NAMALWA (cell line): ENCODE measurements around the gene FSD1.

Experiments used
- DNase-seq: peaks from one replicate; pipeline ENCODE4 v3.0.0-alpha.2; 2015; ENCODE audit warnings: low spot score

Gene FSD1

GRCh38 chr19:4365791-4366665, 61.6 kb downstream of the FSD1 start:
- DNase-seq: no peak

- DNase-seq: no peak
These were observed 62.4 kb downstream of the FSD1 start for GRCh38 chr19:4366666-4367335.

DNA sequence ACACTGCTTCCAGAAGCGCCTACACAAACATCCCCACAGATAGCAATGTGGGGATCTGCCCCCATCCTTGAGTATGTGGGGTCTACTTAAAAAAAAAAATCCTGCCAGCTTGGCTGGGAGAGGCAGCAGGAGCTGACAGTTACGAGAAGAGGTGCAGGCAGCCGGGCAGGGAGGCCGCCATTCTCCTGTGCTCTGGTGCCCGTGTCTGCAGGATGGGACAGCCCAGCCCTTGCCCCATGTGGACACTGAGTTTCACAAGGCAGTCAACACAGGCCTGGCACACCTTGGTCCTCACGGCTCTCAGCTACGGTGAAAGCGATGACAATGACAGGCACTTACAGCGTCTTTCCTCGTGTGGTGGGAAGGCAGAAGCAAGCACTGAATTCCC, 62.9 kb downstream of the FSD1 start:
- no peak for DNase-seq

GRCh38 chr19:4367781-4368127, 63.4 kb downstream of the FSD1 start:
- no peak for DNase-seq

GRCh38 chr19:4368128-4368820, 63.9 kb downstream of the FSD1 start:
- no peak for DNase-seq

DNA sequence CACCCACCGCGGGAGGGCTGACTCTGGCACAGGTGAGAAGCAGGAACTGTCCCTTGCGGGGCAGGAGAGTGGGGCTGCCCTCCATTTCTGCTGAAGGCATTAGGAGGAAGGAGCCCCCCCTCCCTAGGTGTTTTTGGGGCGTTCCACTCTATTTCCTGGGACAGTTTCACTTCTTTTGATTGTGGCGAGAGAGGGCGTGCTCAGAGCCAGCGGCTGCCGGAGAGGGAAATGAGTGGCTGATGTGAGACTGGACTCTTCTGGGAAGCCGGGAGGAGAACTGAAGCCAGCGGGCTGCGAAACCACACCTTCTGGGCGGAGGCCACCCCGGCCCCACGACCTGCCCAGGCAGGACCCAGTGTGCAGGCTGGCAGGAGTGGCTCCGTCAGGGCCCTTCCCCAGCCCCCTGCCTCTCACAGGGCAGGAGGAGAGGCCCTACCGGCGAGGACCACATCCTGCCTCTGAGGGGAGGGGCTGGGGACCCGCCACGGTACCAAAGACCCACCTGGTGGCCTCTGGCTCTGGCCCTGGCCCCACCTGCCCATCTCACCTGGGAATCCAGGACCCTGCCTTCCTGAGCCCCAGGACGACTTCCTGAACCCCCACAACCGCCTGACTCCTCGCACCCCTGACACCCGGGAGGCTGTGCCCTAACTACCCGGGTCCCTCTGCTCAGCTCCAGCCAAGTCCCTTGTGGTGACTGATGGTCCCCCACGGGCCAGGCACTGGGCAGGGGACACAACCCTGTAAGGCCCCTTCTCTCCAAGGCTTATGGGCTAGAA, 64.9 kb downstream of the FSD1 start:
- DNase-seq: peak; percentile 70

- DNase-seq: peak; percentile 69
These were observed 65.5 kb downstream of the FSD1 start for GRCh38 chr19:4369888-4370260.

- no peak for DNase-seq
These were observed 66.1 kb downstream of the FSD1 start for GRCh38 chr19:4370418-4371041.

- DNase-seq: no peak
These were observed 67.1 kb downstream of the FSD1 start for GRCh38 chr19:4371247-4372164.

DNA sequence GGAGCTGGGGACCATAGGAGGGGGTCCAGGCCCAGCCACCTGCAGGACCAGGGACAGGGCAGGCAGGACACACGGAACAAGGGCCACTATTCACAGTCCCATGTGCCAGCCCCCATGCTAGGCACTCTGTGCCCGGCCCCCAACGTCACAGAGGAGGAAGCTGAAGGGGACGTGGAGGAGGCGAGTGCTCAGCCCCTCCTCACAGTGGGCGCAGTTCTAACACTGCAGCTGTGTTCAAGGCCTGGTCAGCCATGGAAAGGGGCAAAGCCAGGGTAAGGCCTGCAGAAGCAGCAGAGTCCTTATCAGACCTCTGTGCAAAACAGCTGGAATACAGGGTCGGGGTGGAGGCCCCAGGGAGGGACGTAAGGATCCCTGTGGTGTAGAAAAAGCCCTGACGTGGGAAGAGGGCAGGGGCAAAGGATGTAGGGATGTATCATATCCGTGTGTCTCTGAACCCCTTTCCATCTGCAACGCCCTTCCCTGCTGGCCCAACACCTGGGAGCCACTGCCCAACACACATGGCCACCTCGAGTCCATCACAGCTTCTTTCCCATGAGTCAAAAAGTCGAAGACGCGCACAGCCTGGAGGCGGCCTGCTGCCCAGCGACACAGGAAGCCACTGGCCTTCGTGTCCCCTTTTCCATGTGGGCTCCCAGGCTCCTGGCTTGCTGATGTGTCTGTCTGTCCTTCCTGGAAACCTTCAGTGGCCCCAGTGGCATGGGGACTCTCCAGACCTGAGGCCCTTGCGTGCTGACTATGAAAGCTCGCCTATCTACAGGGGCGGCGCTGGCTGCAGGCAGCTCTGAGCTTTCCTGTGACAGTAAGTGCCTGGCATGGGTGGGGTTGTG, 68.0 kb downstream of the FSD1 start:
- no peak for DNase-seq

- no peak for DNase-seq
These were observed 68.6 kb downstream of the FSD1 start for GRCh38 chr19:4373013-4373367.
